Endothelial cell of umbilical vein (primary cell): Measurements from ENCODE around the gene MBD4. TPM values are rescaled to one million over a fixed set of nuclear protein-coding genes. Genes with fewer than 3 reads are reported as not detected.
"Not testable (repeated sequence)": the region's sequence is repeated elsewhere in the genome, so short reads cannot be mapped to it uniquely, and the experiment has no call there.

Source experiments
- BruUV-seq: library from RNA; stranded (reverse); fragments of 400-500 nt; replicated peaks from 2 replicates; lab custom pipeline; 2021; lab: Mats Ljungman, UMichigan
- CTCF ChIA-PET: fragments of 300-600, 350-600 bp; sonication (Branson Sonifier 250); formaldehyde crosslinking; loops from one replicate; lab custom pipeline; 2021; ENCODE audit warnings: antibody characterized with exemption, inconsistent platforms; lab: Charles Lee
- POLR2A ChIA-PET: fragments of 300-600, 350-600 bp; sonication (Branson Sonifier 250); formaldehyde crosslinking; loops from one replicate; lab custom pipeline; 2021; ENCODE audit warnings: antibody characterized with exemption, inconsistent platforms; lab: Charles Lee
- DNase-seq: peaks from one replicate; pipeline ENCODE4 v3.0.0-alpha.2; 2011; ENCODE audit warnings: low read depth, low spot score
- FAIRE-seq: peaks from 2 replicates; lab custom pipeline; 2011; peaks lifted over from hg19 to GRCh38; lab: Jason Lieb, UNC
- H2AFZ ChIP-seq: 2 replicates; pipeline ENCODE4 v1.6.0; 2012; ENCODE audit warnings: low read depth, low read length, control low read depth, inconsistent platforms
- H3K27ac ChIP-seq: 2 replicates; pipeline ENCODE4 v1.5.1; 2011; ENCODE audit warnings: low read depth, mild to moderate bottlenecking, control low read depth, low read length, moderate library complexity; ENCODE audit not compliant: insufficient read depth
- H3K27me3 ChIP-seq, 2 experiments: 2 replicates each; pipeline versions ENCODE4 v1.6.0 to v1.6.1; 2011; ENCODE audit warnings: low read length in 2 of 2, mixed read lengths in 1 of 2; ENCODE audit not compliant: control insufficient read depth in 2 of 2, insufficient read depth in 2 of 2
- H3K36me3 ChIP-seq, 2 experiments: 2 replicates in 1 of 2; 3 replicates in 1 of 2; pipeline ENCODE4 v1.5.1; 2011; ENCODE audit warnings: low read length in 2 of 2, mild to moderate bottlenecking in 1 of 2, moderate library complexity in 1 of 2; ENCODE audit not compliant: control insufficient read depth in 2 of 2, insufficient read depth in 2 of 2; ENCODE audit errors: extremely low read depth in 1 of 2
- H3K4me1 ChIP-seq: 3 replicates; pipeline ENCODE4 v1.5.1; 2011; ENCODE audit warnings: mild to moderate bottlenecking, low read length; ENCODE audit not compliant: control insufficient read depth, insufficient read depth; ENCODE audit errors: extremely low read depth
- H3K4me2 ChIP-seq: 2 replicates; pipeline ENCODE4 v1.6.1; 2011; ENCODE audit warnings: low read length, control low read depth, mixed read lengths; ENCODE audit not compliant: insufficient read depth
- H3K4me3 ChIP-seq, 3 experiments: fragments of 200-600 bp in 1 of 3; sonication (generic), shearing (Covaris generic) in 1 of 3; replicated peaks in 1 of 3; 2 replicates each; pipeline ENCODE4 v1.5.1; 2011 to 2016; ENCODE audit warnings: control low read depth in 3 of 3, low read length in 3 of 3, mild to moderate bottlenecking in 2 of 3, inconsistent platforms in 1 of 3, low read depth in 1 of 3, moderate library complexity in 1 of 3; ENCODE audit not compliant: insufficient read depth in 1 of 3
- H3K79me2 ChIP-seq: 2 replicates; pipeline ENCODE4 v1.6.0; 2012; ENCODE audit warnings: low read length, inconsistent platforms; ENCODE audit not compliant: control insufficient read depth, insufficient read depth
- H3K9ac ChIP-seq: replicated peaks from 2 replicates; pipeline ENCODE3; 2011; ENCODE audit warnings: low read length, control low read depth; ENCODE audit not compliant: insufficient read depth; ENCODE audit errors: extremely low read depth
- H3K9me1 ChIP-seq: replicated peaks from 3 replicates; pipeline ENCODE4 v1.6.0; 2011; ENCODE audit warnings: mild to moderate bottlenecking, low read length; ENCODE audit not compliant: control insufficient read depth, insufficient read depth; ENCODE audit errors: extremely low read depth
- H3K9me3 ChIP-seq: replicated peaks from 2 replicates; pipeline ENCODE4 v1.5.1; 2012; ENCODE audit warnings: low read length, inconsistent platforms; ENCODE audit not compliant: control insufficient read depth, insufficient read depth
- H4K20me1 ChIP-seq: replicated peaks from 2 replicates; pipeline ENCODE3; 2011; ENCODE audit warnings: mild to moderate bottlenecking, low read length; ENCODE audit not compliant: control insufficient read depth, insufficient read depth; ENCODE audit errors: extremely low read depth
- MAX ChIP-seq: IDR thresholded peaks from 2 replicates; pipeline ENCODE4 v1.6.1; 2011; ENCODE audit not compliant: insufficient read depth, insufficient read length
- POLR2A ChIP-seq: IDR thresholded peaks from 2 replicates; pipeline ENCODE4 v1.6.1; 2012; ENCODE audit warnings: low read depth, mild to moderate bottlenecking, control low read depth, low read length
- dilution Hi-C: fragments of 300-500 bp; cut with MboI; formaldehyde crosslinking; loops from one replicate; pipeline ENCODE4 v1.15.0; 2019; ENCODE audit warnings: low sequenced_read_pairs; ENCODE audit not compliant: extremely low pct_ligation_motif_present
- intact Hi-C: fragments of 100-400 bp; cut with micrococcal nuclease; formaldehyde crosslinking; loops from one replicate; pipeline ENCODE4 v1.10.0; 2022
- polyA plus RNA-seq, 4 experiments: library from polyadenylated mRNA; depleted of rRNA in 3 of 4; stranded (reverse) in 3 of 4; unstranded in 1 of 4; fragments of >200 nt; gene quantifications; 2 replicates each; pipeline versions ENCODE4 v1.2.1 to v1.2.3, GENCODE V29; 2011 to 2012; ENCODE audit warnings: missing spikeins in 1 of 4
- total RNA-seq: library from RNA; stranded (reverse); gene quantifications from 2 replicates; pipeline ENCODE4 v1.2.3, GENCODE V29; 2021

Gene MBD4
- total and polyA plus RNA-seq, 2 donors (not counting 3 experiments of a cell fraction or from before 2014, with no cell fraction given) = 17.4 to 39.5 TPM

GRCh38 chr3:129487868-129488335, 48.2 kb upstream of the MBD4 start:
- H3K27me3 ChIP-seq, BruUV-seq, POLR2A ChIA-PET, H3K9me3 ChIP-seq, FAIRE-seq, H3K4me3 ChIP-seq, H2AFZ ChIP-seq, intact Hi-C loops, H3K79me2 ChIP-seq, dilution Hi-C loops, DNase-seq, H4K20me1 ChIP-seq, H3K36me3 ChIP-seq, H3K9me1 ChIP-seq, H3K4me2 ChIP-seq, H3K27ac ChIP-seq, CTCF ChIA-PET, H3K4me1 ChIP-seq, H3K9ac ChIP-seq: not testable (repeated sequence)

- TF ChIP-seq MAX = no peak
- TF ChIP-seq POLR2A = no peak
- Histone ChIP-seq H4K20me1 (no peaks in the 10 kb centered on the region), H2AFZ (no peak overlapping the region), H3K79me2 (no peaks in the 10 kb centered on the region), H3K9me3 (no peaks in the 10 kb centered on the region), H3K36me3 (peaks cover 0 to 8% of the 10 kb centered on the region in 2 experiments), H3K27ac (no peak overlapping the region), H3K4me2 (no peak overlapping the region), H3K9ac (no peak overlapping the region), H3K9me1 (no peaks in the 10 kb centered on the region), H3K27me3 (no peaks in the 10 kb centered on the region), H3K4me3 (no peak overlapping the region), H3K4me1 (peaks cover 11% of the 10 kb centered on the region)
- DNase-seq (no peak), FAIRE-seq (no peak)
- no TSS peak for BruUV-seq
- ChIA-PET CTCF (interaction anchor here (3.4 kb wide), 1 partner anchor 104 kb away, joined by 23 read pairs; no protein-coding TSS in a partner anchor), POLR2A (no interaction called here)
- dilution Hi-C loops (no loop called here), intact Hi-C loops (no loop called here)
Measured at GRCh38 chr3:129487183-129487867, 47.6 kb upstream of the MBD4 start.
